ENCODE data around the gene ZNF90. TPM values are rescaled to one million over a fixed set of nuclear protein-coding genes. Genes with fewer than 3 reads are reported as not detected.

Gene ZNF90
- total RNA-seq, 1 experiment from 2014 or later = not detected

DNA sequence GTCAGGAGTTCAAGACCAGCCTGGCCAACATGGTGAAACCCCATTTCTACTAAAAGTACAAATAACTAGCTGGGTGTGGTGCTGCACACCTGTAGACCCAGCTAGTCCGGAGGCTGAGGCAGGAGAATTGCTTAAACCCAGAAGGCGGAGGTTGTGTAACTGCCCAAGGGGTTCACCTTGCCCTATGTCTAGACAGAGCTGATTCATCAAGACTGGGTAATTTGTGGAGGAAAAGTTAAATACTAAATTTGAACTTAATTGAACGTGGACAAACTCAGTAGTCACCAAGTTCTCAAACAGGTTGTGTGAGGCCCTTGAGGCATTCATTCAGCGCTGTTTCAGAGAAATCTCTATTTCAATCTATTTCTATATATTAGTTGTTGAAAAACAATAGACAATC, 75.5 kb downstream of the ZNF90 start:
- CTCF ChIA-PET = no interaction called here

DNA sequence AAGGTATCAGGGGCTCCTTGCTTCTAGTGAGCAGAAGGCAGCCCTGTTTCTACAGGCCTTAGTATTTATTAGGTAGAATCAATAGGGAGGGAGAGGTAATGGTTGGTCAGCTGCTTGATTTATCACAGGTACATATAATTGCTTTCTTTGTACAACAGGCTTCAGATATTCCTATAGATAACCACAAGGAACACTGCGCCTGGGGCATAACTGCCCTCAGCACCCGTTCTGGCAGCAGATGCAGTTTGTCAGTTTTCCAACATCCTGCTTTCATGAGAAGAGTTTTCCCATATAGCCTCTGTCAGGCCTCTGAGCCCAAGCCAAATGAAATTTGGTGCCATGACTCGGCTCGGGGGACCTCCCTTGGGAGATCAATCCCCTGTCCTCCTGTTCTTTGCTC, 76.8 kb downstream of the ZNF90 start:
- DNase-seq = no peak

More for the DNA sequence above, 75.5 kb downstream of the ZNF90 start:
- no TSS peak for BruUV-seq (replicated peaks)
- Histone ChIP-seq H3K4me2 (ENCODE audit: low read length) (no peak overlapping the region), H3F3A (ENCODE audit: low read length, unreplicated experiment) (no peaks in the 10 kb centered on the region), H3K4me1 (ENCODE audit: insufficient read depth, low read length) (no peaks in the 10 kb centered on the region), H2AFZ (ENCODE audit: low read length) (no peak overlapping the region), H3K27ac (ENCODE audit: low read length) (no peak overlapping the region), H4K20me1 (ENCODE audit: low read length) (no peaks in the 10 kb centered on the region), H3K36me3 (ENCODE audit: low read depth, low read length) (no peaks in the 10 kb centered on the region), H3K9ac (ENCODE audit: low read length) (no peak overlapping the region), H3K9me3 (ENCODE audit: low read length) (no peaks in the 10 kb centered on the region), H3K9me2 (replicated peaks; ENCODE audit: low read length) (no peaks in the 10 kb centered on the region), H3K27me3 (ENCODE audit: low read length) (no peaks in the 10 kb centered on the region), H3K4me3 (ENCODE audit: low read length) (no peak overlapping the region), H3K79me2 (ENCODE audit: low read length) (no peaks in the 10 kb centered on the region)
- TF ChIP-seq, protein P1, sequence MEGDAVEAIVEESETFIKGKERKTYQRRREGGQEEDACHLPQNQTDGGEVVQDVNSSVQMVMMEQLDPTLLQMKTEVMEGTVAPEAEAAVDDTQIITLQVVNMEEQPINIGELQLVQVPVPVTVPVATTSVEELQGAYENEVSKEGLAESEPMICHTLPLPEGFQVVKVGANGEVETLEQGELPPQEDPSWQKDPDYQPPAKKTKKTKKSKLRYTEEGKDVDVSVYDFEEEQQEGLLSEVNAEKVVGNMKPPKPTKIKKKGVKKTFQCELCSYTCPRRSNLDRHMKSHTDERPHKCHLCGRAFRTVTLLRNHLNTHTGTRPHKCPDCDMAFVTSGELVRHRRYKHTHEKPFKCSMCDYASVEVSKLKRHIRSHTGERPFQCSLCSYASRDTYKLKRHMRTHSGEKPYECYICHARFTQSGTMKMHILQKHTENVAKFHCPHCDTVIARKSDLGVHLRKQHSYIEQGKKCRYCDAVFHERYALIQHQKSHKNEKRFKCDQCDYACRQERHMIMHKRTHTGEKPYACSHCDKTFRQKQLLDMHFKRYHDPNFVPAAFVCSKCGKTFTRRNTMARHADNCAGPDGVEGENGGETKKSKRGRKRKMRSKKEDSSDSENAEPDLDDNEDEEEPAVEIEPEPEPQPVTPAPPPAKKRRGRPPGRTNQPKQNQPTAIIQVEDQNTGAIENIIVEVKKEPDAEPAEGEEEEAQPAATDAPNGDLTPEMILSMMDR (conservative IDR thresholded peaks at IDR 0.05; ENCODE audit: low read depth, low read length) = no peak
- no peak for TF ChIP-seq EZH2phosphoT487 (IDR thresholded peaks at IDR 0.05; ENCODE audit: borderline replicate concordance, low read length)
- TF ChIP-seq EZH2 (IDR thresholded peaks at IDR 0.05; ENCODE audit: low read length, unreplicated experiment) = no peak
- DNase-seq = no peak
- ATAC-seq = no peak
- POLR2A ChIA-PET (ENCODE audit: unreplicated experiment) = no interaction called here
- intact Hi-C loops (cut with micrococcal nuclease) = no loop called here

DNA sequence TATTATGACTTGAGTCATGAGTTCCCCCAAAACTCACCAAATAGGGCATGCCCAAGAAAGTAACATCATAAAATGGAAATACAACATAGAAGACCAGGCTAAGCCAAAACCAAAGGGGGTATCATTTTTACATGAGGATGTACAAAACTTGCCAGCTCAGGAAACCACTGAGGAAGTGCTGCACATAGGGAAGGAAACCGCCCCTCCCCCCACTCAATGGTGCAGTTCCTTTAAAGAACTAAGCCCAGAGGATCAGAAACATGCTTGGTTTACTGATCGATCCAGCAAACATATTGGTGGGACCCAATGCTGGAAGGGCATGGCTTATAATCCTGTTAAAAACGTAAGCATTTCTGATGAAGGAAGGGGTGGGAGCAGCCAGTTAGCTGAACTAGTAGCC, 85.0 kb downstream of the ZNF90 start:
- Histone ChIP-seq H3K79me2 (ENCODE audit: low read length) (no peaks in the 10 kb centered on the region), H2AFZ (ENCODE audit: low read length) (no peak overlapping the region), H3K4me2 (ENCODE audit: low read length) (no peak overlapping the region), H3K4me3 (ENCODE audit: low read length) (no peak overlapping the region), H3K4me1 (ENCODE audit: insufficient read depth, low read length) (no peaks in the 10 kb centered on the region), H3K36me3 (ENCODE audit: low read depth, low read length) (no peaks in the 10 kb centered on the region), H4K20me1 (ENCODE audit: low read length) (no peaks in the 10 kb centered on the region), H3F3A (ENCODE audit: low read length, unreplicated experiment) (no peaks in the 10 kb centered on the region), H3K9me3 (ENCODE audit: low read length) (0 out of 2 replicates have a peak, but pooled peaks cover 4% of the 10 kb centered on the region), H3K9me2 (replicated peaks; ENCODE audit: low read length) (no peaks in the 10 kb centered on the region), H3K27ac (ENCODE audit: low read length) (no peak overlapping the region), H3K27me3 (ENCODE audit: low read length) (no peaks in the 10 kb centered on the region), H3K9ac (ENCODE audit: low read length) (no peak overlapping the region)
- no peak for ATAC-seq
- DNase-seq = no peak
- ChIA-PET POLR2A (ENCODE audit: unreplicated experiment) (no interaction called here), CTCF (no interaction called here)
- no TSS peak for BruUV-seq (replicated peaks)
- intact Hi-C loops (cut with micrococcal nuclease) = no loop called here
- TF ChIP-seq EZH2 (IDR thresholded peaks at IDR 0.05; ENCODE audit: low read length, unreplicated experiment) (no peak), EZH2phosphoT487 (IDR thresholded peaks at IDR 0.05; ENCODE audit: borderline replicate concordance, low read length) (no peak)
- TF ChIP-seq, protein P1 (conservative IDR thresholded peaks at IDR 0.05; ENCODE audit: low read depth, low read length) = no peak

More for the DNA sequence above, 76.8 kb downstream of the ZNF90 start:
- ATAC-seq = no peak
- no TSS peak for BruUV-seq (replicated peaks)
- no peaks in the 10 kb centered on the region for H3K9me3 ChIP-seq (ENCODE audit: low read length)
- H3K27me3 ChIP-seq (ENCODE audit: low read length) = no peaks in the 10 kb centered on the region
- no peaks in the 10 kb centered on the region for H3K36me3 ChIP-seq (ENCODE audit: low read depth, low read length)
- H3K79me2 ChIP-seq (ENCODE audit: low read length) = no peaks in the 10 kb centered on the region
- H3K9me2 ChIP-seq (replicated peaks; ENCODE audit: low read length) = no peaks in the 10 kb centered on the region
- no peaks in the 10 kb centered on the region for H4K20me1 ChIP-seq (ENCODE audit: low read length)
- H3K27ac ChIP-seq (ENCODE audit: low read length) = no peak overlapping the region
- intact Hi-C loops (cut with micrococcal nuclease) = no loop called here
- H3F3A ChIP-seq (ENCODE audit: low read length, unreplicated experiment) = no peaks in the 10 kb centered on the region
- H3K4me1 ChIP-seq (ENCODE audit: insufficient read depth, low read length) = no peaks in the 10 kb centered on the region
- H2AFZ ChIP-seq (ENCODE audit: low read length) = no peak overlapping the region
- H3K9ac ChIP-seq (ENCODE audit: low read length) = no peak overlapping the region
- no peak overlapping the region for H3K4me2 ChIP-seq (ENCODE audit: low read length)
- ChIA-PET POLR2A (ENCODE audit: unreplicated experiment) (no interaction called here), CTCF (no interaction called here)
- no peak overlapping the region for H3K4me3 ChIP-seq (ENCODE audit: low read length)
- no peak for TF ChIP-seq EZH2phosphoT487 (IDR thresholded peaks at IDR 0.05; ENCODE audit: borderline replicate concordance, low read length)
- no peak for TF ChIP-seq EZH2 (IDR thresholded peaks at IDR 0.05; ENCODE audit: low read length, unreplicated experiment)
- TF ChIP-seq, protein P1 (conservative IDR thresholded peaks at IDR 0.05; ENCODE audit: low read depth, low read length) = no peak
